ENCODE data around the gene CD300A. TPM values are rescaled to one million over a fixed set of nuclear protein-coding genes. Genes with fewer than 3 reads are reported as not detected.
A peak's percentile ranks its signal among the peaks of the same experiment; 100 is the strongest.

CD300A gene
- total RNA-seq, 1 experiment from 2014 or later = 0.71 TPM

DNA sequence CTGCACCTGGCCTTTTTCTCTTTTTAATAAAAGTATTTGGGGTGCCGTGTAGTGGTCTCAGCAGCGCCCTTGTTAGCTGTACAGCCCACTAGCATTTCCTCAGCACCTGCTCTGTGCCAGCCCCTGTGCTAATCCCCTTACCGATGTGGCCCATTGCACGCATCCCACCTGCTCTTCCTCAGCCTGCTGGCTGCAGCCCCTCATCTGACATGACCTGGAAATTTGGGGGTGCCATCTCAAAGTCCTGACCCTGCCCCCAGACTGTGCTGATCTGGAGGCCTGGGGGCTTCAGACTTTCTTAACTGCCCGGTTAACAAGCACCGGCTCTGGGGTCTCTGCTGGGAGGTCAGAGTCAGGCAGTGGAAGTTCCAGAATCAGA is 24.2 kb upstream of the CD300A start:
- no TSS peak for BruUV-seq (replicated peaks)
- intact Hi-C loops (cut with micrococcal nuclease) = loop anchor here (5.0 kb wide), 1 partner anchor 230 kb away; the partner anchor contains the start of gene TTYH2
- Histone ChIP-seq H3K4me1 (ENCODE audit: control insufficient read depth in 1 of 2, insufficient read depth in 2 of 2, low read length in 2 of 2) (peaks cover 24 to 26% of the 10 kb centered on the region in 2 experiments), H3K4me2 (ENCODE audit: low read length) (peak overlapping the region; percentile 80), H3K27ac (ENCODE audit: low read depth, low read length) (peak overlapping the region; percentile 84), H3K27me3 (ENCODE audit: insufficient read depth, low read length) (no peaks in the 10 kb centered on the region), H3K9me3 (ENCODE audit: control insufficient read depth in 1 of 2, insufficient read depth in 1 of 2, low read depth in 1 of 2, low read length in 2 of 2) (peaks cover 7 to 10% of the 10 kb centered on the region in 2 experiments; a peak in 3 of 4 replicates), H2AFZ (ENCODE audit: low read depth, low read length, poor library complexity, severe bottlenecking) (no peak overlapping the region), H3K9me2 (ENCODE audit: insufficient read depth) (no peaks in the 10 kb centered on the region), H3K9ac (ENCODE audit: low read length) (peak overlapping the region; percentile 58), H3K4me3 (replicated peaks in 1 of 2; ENCODE audit: low read depth in 1 of 2, low read length in 2 of 2) (peak overlapping the region; percentile 39 to 54), H3K79me2 (ENCODE audit: insufficient read depth, low read length) (no peaks in the 10 kb centered on the region), H4K20me1 (ENCODE audit: insufficient read depth) (no peaks in the 10 kb centered on the region), H3K36me3 (ENCODE audit: control insufficient read depth in 1 of 2, insufficient read depth in 2 of 2, low read length in 2 of 2) (peaks cover 9 to 17% of the 10 kb centered on the region in 2 experiments; a peak in 3 of 4 replicates)
- ChIA-PET CTCF (interaction anchor here (0.9 to 1.7 kb wide), 2 partner anchors 25 to 63 kb away, joined by 3 to 4 read pairs; no protein-coding TSS in a partner anchor), POLR2A (no interaction called here), RAD21 (ENCODE audit: low non-redundant PET in 1 of 2, low total read pairs in 2 of 2, uncharacterized antibody in 2 of 2, unreplicated experiment in 2 of 2) (no interaction called here)
- TF ChIP-seq EGR1 (IDR thresholded peaks at IDR 0.05; ENCODE audit: low read depth) (no peak), ZNF274 (IDR thresholded peaks at IDR 0.05; ENCODE audit: low read depth, low read length) (no peak), CEBPB (IDR thresholded peaks at IDR 0.05; ENCODE audit: low read depth) (no peak)
- TF ChIP-seq, protein P1, sequence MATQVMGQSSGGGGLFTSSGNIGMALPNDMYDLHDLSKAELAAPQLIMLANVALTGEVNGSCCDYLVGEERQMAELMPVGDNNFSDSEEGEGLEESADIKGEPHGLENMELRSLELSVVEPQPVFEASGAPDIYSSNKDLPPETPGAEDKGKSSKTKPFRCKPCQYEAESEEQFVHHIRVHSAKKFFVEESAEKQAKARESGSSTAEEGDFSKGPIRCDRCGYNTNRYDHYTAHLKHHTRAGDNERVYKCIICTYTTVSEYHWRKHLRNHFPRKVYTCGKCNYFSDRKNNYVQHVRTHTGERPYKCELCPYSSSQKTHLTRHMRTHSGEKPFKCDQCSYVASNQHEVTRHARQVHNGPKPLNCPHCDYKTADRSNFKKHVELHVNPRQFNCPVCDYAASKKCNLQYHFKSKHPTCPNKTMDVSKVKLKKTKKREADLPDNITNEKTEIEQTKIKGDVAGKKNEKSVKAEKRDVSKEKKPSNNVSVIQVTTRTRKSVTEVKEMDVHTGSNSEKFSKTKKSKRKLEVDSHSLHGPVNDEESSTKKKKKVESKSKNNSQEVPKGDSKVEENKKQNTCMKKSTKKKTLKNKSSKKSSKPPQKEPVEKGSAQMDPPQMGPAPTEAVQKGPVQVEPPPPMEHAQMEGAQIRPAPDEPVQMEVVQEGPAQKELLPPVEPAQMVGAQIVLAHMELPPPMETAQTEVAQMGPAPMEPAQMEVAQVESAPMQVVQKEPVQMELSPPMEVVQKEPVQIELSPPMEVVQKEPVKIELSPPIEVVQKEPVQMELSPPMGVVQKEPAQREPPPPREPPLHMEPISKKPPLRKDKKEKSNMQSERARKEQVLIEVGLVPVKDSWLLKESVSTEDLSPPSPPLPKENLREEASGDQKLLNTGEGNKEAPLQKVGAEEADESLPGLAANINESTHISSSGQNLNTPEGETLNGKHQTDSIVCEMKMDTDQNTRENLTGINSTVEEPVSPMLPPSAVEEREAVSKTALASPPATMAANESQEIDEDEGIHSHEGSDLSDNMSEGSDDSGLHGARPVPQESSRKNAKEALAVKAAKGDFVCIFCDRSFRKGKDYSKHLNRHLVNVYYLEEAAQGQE (IDR thresholded peaks at IDR 0.05; ENCODE audit: low read depth) = no peak
- no peak for DNase-seq (ENCODE audit: low read depth, low spot score)
- ATAC-seq = no peak
